ENCODE results near the gene CACNB1.

GRCh38 chr17:39175695-39176093, 21.8 kb downstream of the CACNB1 start:
- TF ChIP-seq EP300 (IDR thresholded peaks at IDR 0.05): no peak
- no peak for TF ChIP-seq POLR2A (IDR thresholded peaks at IDR 0.05)
